AG20443 (cell line): ENCODE data around the gene TACR3.
"Not testable (repeated sequence)": the region's sequence is repeated elsewhere in the genome, so short reads cannot be mapped to it uniquely, and the experiment has no call there.

Experiments used
- DNase-seq: peaks from one replicate; pipeline ENCODE4 v3.0.0; 2012; ENCODE audit warnings: low spot score, mixed read lengths

TACR3 gene

GRCh38 chr4:103719830-103720207 is at the start of gene TACR3:
Gene TACR3, minus strand, starts transcription at chr4:103719985. Its CDS starts 310 bp downstream, at chr4:103719675.
- peak; percentile 7 for DNase-seq

- no peak for DNase-seq
Observed at GRCh38 chr4:103757631-103758030, 37.8 kb upstream of the TACR3 start.

GRCh38 chr4:103756741-103757140 is 37.0 kb upstream of the TACR3 start:
- DNase-seq = no peak

GRCh38 chr4:103754844-103755243 is 35.1 kb upstream of the TACR3 start:
- DNase-seq = no peak

GRCh38 chr4:103753868-103754653 is 34.3 kb upstream of the TACR3 start:
- DNase-seq = no peak

- not testable (repeated sequence) for DNase-seq
Observed at GRCh38 chr4:103723150-103723549, 3.4 kb upstream of the TACR3 start.

- DNase-seq = peak; percentile 3
Observed at GRCh38 chr4:103721251-103721650, 1.5 kb upstream of the TACR3 start.

GRCh38 chr4:103720661-103721060 is 876 bp upstream of the TACR3 start:
- peak; percentile 2 for DNase-seq

GRCh38 chr4:103719105-103719829 is 518 bp downstream of the TACR3 start:
- peak; percentile 8 for DNase-seq

GRCh38 chr4:103692615-103693014 is 27.2 kb downstream of the TACR3 start:
- DNase-seq = no peak

- DNase-seq = no peak
Observed at GRCh38 chr4:103673983-103674382, 45.8 kb downstream of the TACR3 start.

- not testable (repeated sequence) for DNase-seq
Observed at GRCh38 chr4:103666764-103667163, 53.0 kb downstream of the TACR3 start.

GRCh38 chr4:103664436-103665075 is 55.2 kb downstream of the TACR3 start:
- no peak for DNase-seq

- no peak for DNase-seq
Observed at GRCh38 chr4:103648541-103648940, 71.2 kb downstream of the TACR3 start.

GRCh38 chr4:103645991-103646390 is 73.8 kb downstream of the TACR3 start:
- no peak for DNase-seq

- DNase-seq = no peak
Observed at GRCh38 chr4:103634236-103634635, 85.5 kb downstream of the TACR3 start.

- DNase-seq = no peak
Observed at GRCh38 chr4:103626296-103626695, 93.5 kb downstream of the TACR3 start.

GRCh38 chr4:103591841-103592240 is 127.9 kb downstream of the TACR3 start:
- DNase-seq = no peak

- no peak for DNase-seq
Observed at GRCh38 chr4:103567591-103567990, 152.2 kb downstream of the TACR3 start.

- DNase-seq = not testable (repeated sequence)
Observed at GRCh38 chr4:103559178-103559577, 160.6 kb downstream of the TACR3 start.
